DMS53 treated with DMSO at 0.1 percent for 48 hours (cell line): ENCODE data around the gene TRPV2.

Source experiments
- DNase-seq: peaks from one replicate; lab custom pipeline; 2025; ENCODE audit not compliant: unreplicated experiment; lab: John Stamatoyannopoulos, UW

Gene TRPV2

DNA sequence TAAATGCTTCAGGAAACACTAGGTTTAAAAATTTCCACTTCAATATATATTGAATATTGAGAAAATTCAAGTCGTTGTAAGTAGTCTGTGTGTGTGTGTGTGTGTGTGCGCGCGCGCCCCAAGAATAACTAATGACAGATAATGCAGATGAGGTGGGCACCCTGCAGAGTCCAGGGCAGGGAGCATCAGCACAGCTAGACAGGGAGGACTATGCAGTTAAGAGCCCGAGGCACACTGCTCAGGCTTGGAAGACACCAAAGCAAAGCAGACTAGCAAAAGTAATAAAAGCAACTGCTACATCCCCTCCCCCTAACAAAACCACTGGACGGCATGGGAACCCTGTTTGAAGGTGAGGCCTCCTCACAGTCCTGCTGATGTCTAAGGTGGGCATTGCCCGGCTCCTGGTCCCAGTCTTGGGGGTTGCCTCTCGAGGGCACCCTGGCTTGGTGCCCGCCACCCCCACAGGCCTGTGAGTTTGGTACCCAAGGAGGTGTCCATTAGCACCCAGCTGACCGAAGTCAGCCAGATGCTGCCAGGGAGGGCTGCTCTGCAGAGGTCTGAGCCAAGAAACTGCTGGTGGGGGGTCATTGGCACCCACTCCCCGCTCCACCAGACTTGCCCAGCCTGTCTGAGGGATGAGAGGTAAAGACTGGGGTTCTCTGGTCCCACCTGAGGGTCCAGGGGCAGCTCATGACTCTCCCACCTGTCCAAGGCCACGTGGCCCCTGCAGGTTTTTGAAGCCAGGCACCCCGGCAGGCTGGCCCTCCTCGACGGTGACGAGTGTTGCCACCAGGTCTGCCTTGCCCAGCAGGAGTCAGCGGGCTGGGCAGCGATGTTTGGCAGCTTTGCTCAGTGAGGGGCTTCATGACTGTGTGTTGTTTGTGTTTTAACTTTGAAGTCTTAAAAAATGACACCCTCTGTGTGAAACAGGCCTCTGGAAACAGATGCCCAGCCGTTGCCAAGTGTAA, 58.0 kb downstream of the TRPV2 start:
- no peak for DNase-seq

GRCh38 chr17:16474012-16474725, 58.8 kb downstream of the TRPV2 start:
- DNase-seq = no peak

- no peak for DNase-seq
These were observed 59.9 kb downstream of the TRPV2 start for GRCh38 chr17:16475179-16475704.

DNA sequence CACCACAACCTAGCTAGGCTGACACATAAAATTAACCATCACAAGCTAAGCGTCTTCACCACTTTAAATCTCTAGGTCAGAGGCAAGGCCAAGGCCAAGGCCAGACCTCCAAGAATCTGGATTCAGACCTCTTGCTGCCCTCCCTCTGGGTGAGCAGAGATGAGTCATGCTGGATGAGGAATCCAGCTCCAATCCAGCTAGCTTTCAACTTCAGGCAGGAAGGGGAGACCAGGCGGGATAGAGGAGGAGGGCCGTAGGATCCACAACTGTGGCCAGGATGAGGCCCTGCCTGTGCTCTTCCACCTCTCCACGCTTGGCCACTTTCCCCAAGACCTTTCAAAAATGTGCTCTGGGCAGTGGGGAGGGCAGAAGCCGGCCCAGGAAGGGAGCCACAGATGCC, 61.9 kb downstream of the TRPV2 start:
- DNase-seq = no peak

DNA sequence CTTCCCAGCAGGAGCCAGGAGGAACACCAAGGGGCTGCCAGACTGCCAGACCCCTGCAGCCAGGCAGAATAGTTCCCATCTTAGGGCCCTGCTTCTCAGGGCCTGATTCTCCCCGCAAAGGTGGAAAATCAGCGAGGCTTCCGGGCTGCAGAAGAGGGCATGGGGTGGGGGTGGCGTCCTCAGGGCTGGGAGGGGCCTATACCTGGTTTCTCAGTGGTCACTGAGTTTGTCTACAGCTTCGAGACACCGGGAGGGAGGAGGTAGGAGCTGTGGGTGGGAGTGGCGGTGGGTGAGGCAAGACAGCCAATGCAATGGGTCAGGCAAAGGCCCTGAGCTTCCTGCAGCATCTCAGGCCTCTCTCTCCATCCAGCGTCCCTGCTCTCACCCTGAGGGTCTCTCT, 62.3 kb downstream of the TRPV2 start:
- no peak for DNase-seq

DNA sequence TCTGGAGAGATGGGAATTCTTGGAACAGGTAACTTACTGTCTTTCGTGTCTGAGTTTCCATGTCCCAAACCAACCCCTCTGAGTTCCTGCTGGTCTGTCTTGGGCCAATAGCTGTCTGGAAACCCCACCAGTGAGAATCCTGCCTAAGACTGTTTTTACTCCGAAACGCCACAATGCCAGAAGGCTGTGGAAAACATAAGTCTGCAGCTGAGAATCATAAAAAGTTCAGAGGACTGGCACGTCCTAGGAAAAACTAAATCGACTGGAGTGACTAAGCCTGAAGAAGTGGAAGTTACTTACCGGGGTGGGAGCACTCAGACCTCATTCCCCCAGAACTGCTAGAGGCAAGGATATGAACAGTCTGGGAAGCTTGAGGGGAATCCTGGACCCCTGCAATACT, 63.3 kb downstream of the TRPV2 start:
- DNase-seq = no peak

DNA sequence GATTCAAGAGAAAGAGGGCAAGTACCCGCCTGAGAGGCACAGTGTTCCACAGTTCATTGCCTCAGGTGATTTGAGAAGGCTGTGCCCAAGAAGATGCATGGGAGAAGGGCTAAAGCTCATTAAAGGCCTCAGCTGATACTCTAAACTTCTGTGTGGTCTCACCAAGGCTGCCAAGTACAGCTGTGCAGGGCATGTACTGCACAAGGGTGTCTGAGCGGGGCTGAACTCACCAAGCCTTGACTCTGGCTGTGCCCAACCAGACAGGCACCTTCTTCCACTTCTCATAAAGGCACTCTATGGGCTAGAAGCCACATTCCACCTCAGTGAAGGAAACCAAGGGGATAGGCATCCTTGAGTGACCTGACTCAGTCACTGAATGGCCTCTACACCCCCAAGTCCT, 63.9 kb downstream of the TRPV2 start:
- DNase-seq = no peak

- no peak for DNase-seq
These were observed 65.6 kb downstream of the TRPV2 start for GRCh38 chr17:16480995-16481394.

- DNase-seq = no peak
These were observed 66.9 kb downstream of the TRPV2 start for GRCh38 chr17:16482253-16482652.

DNA sequence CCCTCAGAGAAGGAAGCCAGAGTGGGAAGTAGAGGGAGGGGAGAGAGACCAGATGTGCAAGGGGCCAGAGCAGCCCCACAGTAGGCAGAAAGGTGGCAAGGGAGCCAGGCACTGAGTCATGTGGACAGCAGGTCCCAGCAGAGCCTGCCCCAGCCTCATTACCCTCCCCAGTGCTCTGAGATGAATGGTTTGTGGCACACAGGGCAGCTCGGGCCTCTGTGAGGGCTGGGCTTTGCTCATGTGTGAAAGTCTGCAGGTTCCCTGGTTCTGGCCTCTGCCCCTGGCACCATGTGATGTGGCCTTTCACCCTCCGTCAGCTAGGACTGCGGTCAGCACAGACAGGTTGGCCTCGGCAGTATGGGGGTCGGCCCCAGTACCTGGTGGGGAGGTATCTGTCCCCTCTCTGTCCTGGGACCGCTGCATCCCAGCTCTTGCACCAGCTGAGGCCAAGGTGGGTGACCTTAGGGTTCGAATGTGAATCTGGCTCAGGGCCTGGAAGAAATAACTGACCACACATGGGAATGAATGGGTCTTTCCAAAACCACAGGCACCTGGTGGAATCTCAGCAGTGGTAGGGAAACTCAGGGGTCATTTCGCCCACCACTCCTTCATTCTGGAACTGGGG, 67.8 kb downstream of the TRPV2 start:
- no peak for DNase-seq

- DNase-seq = no peak
These were observed 69.2 kb downstream of the TRPV2 start for GRCh38 chr17:16484445-16485175.
